ENCODE results near the gene MYOCOS. TPM values are rescaled to one million over a fixed set of nuclear protein-coding genes. Genes with fewer than 3 reads are reported as not detected.

Gene MYOCOS
- total and polyA plus RNA-seq, 9 of the 15 experiments (the other 6 are each of a cell fraction or from before 2014, with no cell fraction given) = 0.07 TPM; not detected in 7

GRCh38 chr1:171654942-171655745 is 33.1 kb downstream of the MYOCOS start (continued):
- TF ChIP-seq GABPA (tag; conservative IDR thresholded peaks at IDR 0.05; ENCODE audit: low read depth) (no peak), ZNF551 (CRISPR knock-in tag; IDR thresholded peaks at IDR 0.05) (no peak), CCAR2 (IDR thresholded peaks at IDR 0.05; ENCODE audit: low read depth, low read length) (no peak), NR4A1 (CRISPR knock-in tag; IDR thresholded peaks at IDR 0.05) (no peak), NR4A1 (tag; IDR thresholded peaks at IDR 0.05) (no peak), ASH1L (IDR thresholded peaks at IDR 0.05; ENCODE audit: borderline replicate concordance, low read depth, partially characterized antibody) (no peak), MTA1 (IDR thresholded peaks at IDR 0.05; ENCODE audit: borderline replicate concordance) (no peak), ID3 (CRISPR knock-in tag; IDR thresholded peaks at IDR 0.05) (no peak), ID3 (tag; IDR thresholded peaks at IDR 0.05) (no peak), ARNT (IDR thresholded peaks at IDR 0.05) (0 out of 4 replicates have a peak, but pooled peaks of 1 of the 2 experiments have one; percentile 29), TCF3 (CRISPR knock-in tag; IDR thresholded peaks at IDR 0.05) (no peak), ELK3 (CRISPR knock-in tag; IDR thresholded peaks at IDR 0.05) (no peak), ZBTB9 (CRISPR knock-in tag; IDR thresholded peaks at IDR 0.05) (no peak), PCBP1 (IDR thresholded peaks at IDR 0.05; ENCODE audit: low read depth, low read length, poor library complexity, severe bottlenecking) (no peak), CEBPG (CRISPR knock-in tag; IDR thresholded peaks at IDR 0.05) (no peak), CEBPG (tag; conservative IDR thresholded peaks at IDR 0.05 in 1 of 2, IDR thresholded peaks at IDR 0.05 in 1 of 2) (no peak), CREM (IDR thresholded peaks at IDR 0.05; ENCODE audit: low read depth) (no peak), ZFP36 (IDR thresholded peaks at IDR 0.05; ENCODE audit: low read depth, low read length, partially characterized antibody) (peak; percentile 33), SREBF1 (IDR thresholded peaks at IDR 0.05; ENCODE audit: borderline replicate concordance, low read depth, low read length) (no peak), FOXK2 (conservative IDR thresholded peaks at IDR 0.05 in 1 of 2, IDR thresholded peaks at IDR 0.05 in 1 of 2; ENCODE audit: low read depth in 2 of 2) (no peak), LARP7 (IDR thresholded peaks at IDR 0.05) (no peak), PTRF (tag; IDR thresholded peaks at IDR 0.05) (no peak), NCOR1 (IDR thresholded peaks at IDR 0.05) (no peak)
- TF ChIP-seq, protein P1, sequence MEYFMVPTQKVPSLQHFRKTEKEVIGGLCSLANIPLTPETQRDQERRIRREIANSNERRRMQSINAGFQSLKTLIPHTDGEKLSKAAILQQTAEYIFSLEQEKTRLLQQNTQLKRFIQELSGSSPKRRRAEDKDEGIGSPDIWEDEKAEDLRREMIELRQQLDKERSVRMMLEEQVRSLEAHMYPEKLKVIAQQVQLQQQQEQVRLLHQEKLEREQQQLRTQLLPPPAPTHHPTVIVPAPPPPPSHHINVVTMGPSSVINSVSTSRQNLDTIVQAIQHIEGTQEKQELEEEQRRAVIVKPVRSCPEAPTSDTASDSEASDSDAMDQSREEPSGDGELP (CRISPR knock-in tag; IDR thresholded peaks at IDR 0.05; ENCODE audit: borderline replicate concordance) = peak; percentile 68; the same call in 1 of the 2 replicates
- TF ChIP-seq, protein P2, sequence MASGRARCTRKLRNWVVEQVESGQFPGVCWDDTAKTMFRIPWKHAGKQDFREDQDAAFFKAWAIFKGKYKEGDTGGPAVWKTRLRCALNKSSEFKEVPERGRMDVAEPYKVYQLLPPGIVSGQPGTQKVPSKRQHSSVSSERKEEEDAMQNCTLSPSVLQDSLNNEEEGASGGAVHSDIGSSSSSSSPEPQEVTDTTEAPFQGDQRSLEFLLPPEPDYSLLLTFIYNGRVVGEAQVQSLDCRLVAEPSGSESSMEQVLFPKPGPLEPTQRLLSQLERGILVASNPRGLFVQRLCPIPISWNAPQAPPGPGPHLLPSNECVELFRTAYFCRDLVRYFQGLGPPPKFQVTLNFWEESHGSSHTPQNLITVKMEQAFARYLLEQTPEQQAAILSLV (tag; IDR thresholded peaks at IDR 0.05) = no peak
